GM12878 (cell line): ENCODE results near the gene MVP. TPM values are rescaled to one million over a fixed set of nuclear protein-coding genes. Genes with fewer than 3 reads are reported as not detected.

Experiments
- ATAC-seq: fragments of 200-7000 bp; cut with Tn5 transposase; 3 replicates; pipeline ENCODE4 v1.9.1; 2020; ENCODE audit warnings: mild to moderate bottlenecking, moderate library complexity
- BruUV-seq: library from RNA; stranded (reverse); fragments of 400-500 nt; replicated peaks from 2 replicates; lab custom pipeline; 2021; lab: Mats Ljungman, UMichigan
- CTCF ChIA-PET: fragments of 300-600 bp; sonication (Branson Sonifier 250); formaldehyde crosslinking; extraction: SDS; loops from one replicate; lab custom pipeline; 2021; ENCODE audit warnings: inconsistent platforms; lab: Yijun Ruan, JAX
- POLR2A ChIA-PET: fragments of 350-600 bp; formaldehyde crosslinking; extraction: SDS; loops from one replicate; lab custom pipeline; 2021; ENCODE audit warnings: inconsistent platforms; lab: Charles Lee
- RAD21 ChIA-PET: fragments of 300-600 bp; sonication (Branson Sonifier 250); formaldehyde crosslinking; loops from one replicate; lab custom pipeline; 2023; ENCODE audit warnings: antibody characterized with exemption; ENCODE audit not compliant: unreplicated experiment; lab: Charles Lee
- SMC1A ChIA-PET: fragments of 300-600 bp; sonication (Branson Sonifier 250); formaldehyde crosslinking; loops from one replicate; lab custom pipeline; 2023; ENCODE audit not compliant: unreplicated experiment, uncharacterized antibody; lab: Charles Lee
- DNase-seq: peaks from one replicate; pipeline ENCODE4 v3.0.0-alpha.2; 2011; ENCODE audit warnings: low read depth, low spot score
- FAIRE-seq: peaks from 3 replicates; lab custom pipeline; 2011; peaks lifted over from hg19 to GRCh38; lab: Jason Lieb, UNC
- H2AFZ ChIP-seq: 2 replicates; pipeline ENCODE4 v1.6.0; 2011; ENCODE audit warnings: low read depth, low read length, control low read depth; ENCODE audit not compliant: control insufficient read depth
- H3K27ac ChIP-seq: 2 replicates; pipeline ENCODE4 v1.5.1; 2011; ENCODE audit warnings: control low read depth; ENCODE audit not compliant: control insufficient read depth, insufficient read depth
- H3K27me3 ChIP-seq, 2 experiments: replicated peaks in 1 of 2; 2 replicates each; pipeline versions ENCODE4 v1.6.0 to v1.6.1; 2011; ENCODE audit warnings: low read length in 1 of 2; ENCODE audit not compliant: control insufficient read depth in 2 of 2, insufficient read depth in 2 of 2
- H3K36me3 ChIP-seq, 2 experiments: 2 replicates each; pipeline ENCODE4 v1.5.1; 2011; ENCODE audit warnings: low read length in 1 of 2; ENCODE audit not compliant: control insufficient read depth in 2 of 2, insufficient read depth in 2 of 2
- H3K4me1 ChIP-seq: 2 replicates; pipeline ENCODE4 v1.6.1; 2011; ENCODE audit warnings: mild to moderate bottlenecking, low read length, moderate library complexity, mixed read lengths; ENCODE audit not compliant: control insufficient read depth, insufficient read depth
- H3K4me2 ChIP-seq: 2 replicates; pipeline ENCODE4 v1.6.0; 2011; ENCODE audit warnings: control low read depth; ENCODE audit not compliant: control insufficient read depth, insufficient read depth
- H3K4me3 ChIP-seq: fragments of 200-600 bp; sonication (generic); 2 replicates; pipeline ENCODE4 v1.5.1; 2016
- H3K79me2 ChIP-seq: 2 replicates; pipeline ENCODE4 v1.6.0; 2011; ENCODE audit warnings: low read length; ENCODE audit not compliant: control insufficient read depth, insufficient read depth
- H3K9ac ChIP-seq: 2 replicates; pipeline ENCODE4 v1.8.0; 2011; ENCODE audit warnings: low read length, control low read depth, mixed read lengths; ENCODE audit not compliant: control insufficient read depth, insufficient read depth
- H3K9me3 ChIP-seq: replicated peaks from 3 replicates; pipeline ENCODE4 v1.5.1; 2011; ENCODE audit warnings: mild to moderate bottlenecking, low read length; ENCODE audit not compliant: control insufficient read depth, insufficient read depth
- H4K20me1 ChIP-seq: 2 replicates; pipeline ENCODE4 v1.6.0; 2011; ENCODE audit not compliant: control insufficient read depth, insufficient read depth
- BMI1 ChIP-seq: fragments of 450-650 bp; IDR thresholded peaks from 2 replicates; pipeline ENCODE4 v1.6.1; 2016; ENCODE audit warnings: mild to moderate bottlenecking, moderate library complexity, borderline replicate concordance
- HCFC1 ChIP-seq: fragments of 150-350 bp; IDR thresholded peaks from 2 replicates; pipeline ENCODE4 v1.6.1; 2014; ENCODE audit warnings: low read length
- NFXL1 ChIP-seq: fragments of 450-650 bp; IDR thresholded peaks from 2 replicates; pipeline ENCODE4 v1.6.1; 2017; ENCODE audit warnings: antibody characterized with exemption, mild to moderate bottlenecking, borderline replicate concordance
- SRF ChIP-seq, 2 experiments: IDR thresholded peaks; 2 replicates each; pipeline ENCODE4 v1.6.1; 2011; ENCODE audit warnings: low read depth in 2 of 2, low read length in 2 of 2, mild to moderate bottlenecking in 1 of 2, moderate library complexity in 1 of 2
- WGBS: methylation state at CpG from one replicate; pipeline ENCODE4 v1.1.6; 2016; ENCODE audit warnings: low lambda C conversion rate; ENCODE audit not compliant: insufficient replicate concordance, insufficient coverage; ENCODE audit errors: missing lambda C conversion rate; 5-methylcytosine and 5-hydroxymethylcytosine counted together
- in situ Hi-C: fragments of 300-500 bp; cut with MboI; formaldehyde crosslinking; loops from 9 replicates; pipeline ENCODE4 v1.14.3; 2018; ENCODE audit warnings: mixed read lengths
- intact Hi-C: fragments of 100-400 bp; cut with micrococcal nuclease; formaldehyde crosslinking; loops from one replicate; pipeline ENCODE4 v1.14.2; 2022; ENCODE audit not compliant: unreplicated experiment
- polyA plus RNA-seq, 11 experiments: library from polyadenylated mRNA; depleted of rRNA in 4 of 11; unstranded in 6 of 11; stranded (reverse) in 5 of 11; fragments of >200 nt; fragmentation: Nextera tagmentation in 4 of 11; fragmentation: Illumina TruSeq in 1 of 11; extraction: Ambion mirVana in 4 of 11; extraction: Trizol in 1 of 11; gene quantifications; 1 replicate in 1 of 11; 2 replicates in 10 of 11; pipeline versions ENCODE4 v1.2.1 to v1.2.3, GENCODE V29; 2011 to 2016; ENCODE audit warnings: inconsistent platforms in 2 of 11, missing spikeins in 2 of 11, low read depth in 1 of 11
- total RNA-seq, 4 experiments: library from RNA; depleted of rRNA in 3 of 4; stranded (reverse); fragments of >200 nt in 3 of 4; fragmentation: Illumina TruSeq in 1 of 4; extraction: Trizol in 1 of 4; gene quantifications; 2 replicates each; pipeline versions ENCODE4 v1.2.1 to v1.2.3, GENCODE V29; 2013 to 2021
- TF ChIP-seq, protein P1 (sequence below): IDR thresholded peaks from 2 replicates; pipeline ENCODE4 v1.6.1; 2012; ENCODE audit warnings: mild to moderate bottlenecking, low read depth, low read length

MVP gene
- total and polyA plus RNA-seq, 10 of the 15 experiments (the other 5 are each of a cell fraction or from before 2014, with no cell fraction given): 0.98 to 74.2 (median 54.7) TPM

GRCh38 chr16:29845656-29846055, 25.4 kb downstream of the MVP start:
- CTCF ChIA-PET: interaction anchor here (1.0 to 4.6 kb wide), 2 partner anchors 19 to 186 kb away, joined by 3 to 55 read pairs; no protein-coding TSS in a partner anchor
- no peak for FAIRE-seq
- H3K36me3 ChIP-seq: peaks cover 3 to 5% of the 10 kb centered on the region in 2 experiments; a peak in 3 of 4 replicates

More at GRCh38 chr16:29845656-29846055, 25.4 kb downstream of the MVP start:
- no peaks in the 10 kb centered on the region for H4K20me1 ChIP-seq
- intact Hi-C loops: no loop called here
- TF ChIP-seq, protein P1, sequence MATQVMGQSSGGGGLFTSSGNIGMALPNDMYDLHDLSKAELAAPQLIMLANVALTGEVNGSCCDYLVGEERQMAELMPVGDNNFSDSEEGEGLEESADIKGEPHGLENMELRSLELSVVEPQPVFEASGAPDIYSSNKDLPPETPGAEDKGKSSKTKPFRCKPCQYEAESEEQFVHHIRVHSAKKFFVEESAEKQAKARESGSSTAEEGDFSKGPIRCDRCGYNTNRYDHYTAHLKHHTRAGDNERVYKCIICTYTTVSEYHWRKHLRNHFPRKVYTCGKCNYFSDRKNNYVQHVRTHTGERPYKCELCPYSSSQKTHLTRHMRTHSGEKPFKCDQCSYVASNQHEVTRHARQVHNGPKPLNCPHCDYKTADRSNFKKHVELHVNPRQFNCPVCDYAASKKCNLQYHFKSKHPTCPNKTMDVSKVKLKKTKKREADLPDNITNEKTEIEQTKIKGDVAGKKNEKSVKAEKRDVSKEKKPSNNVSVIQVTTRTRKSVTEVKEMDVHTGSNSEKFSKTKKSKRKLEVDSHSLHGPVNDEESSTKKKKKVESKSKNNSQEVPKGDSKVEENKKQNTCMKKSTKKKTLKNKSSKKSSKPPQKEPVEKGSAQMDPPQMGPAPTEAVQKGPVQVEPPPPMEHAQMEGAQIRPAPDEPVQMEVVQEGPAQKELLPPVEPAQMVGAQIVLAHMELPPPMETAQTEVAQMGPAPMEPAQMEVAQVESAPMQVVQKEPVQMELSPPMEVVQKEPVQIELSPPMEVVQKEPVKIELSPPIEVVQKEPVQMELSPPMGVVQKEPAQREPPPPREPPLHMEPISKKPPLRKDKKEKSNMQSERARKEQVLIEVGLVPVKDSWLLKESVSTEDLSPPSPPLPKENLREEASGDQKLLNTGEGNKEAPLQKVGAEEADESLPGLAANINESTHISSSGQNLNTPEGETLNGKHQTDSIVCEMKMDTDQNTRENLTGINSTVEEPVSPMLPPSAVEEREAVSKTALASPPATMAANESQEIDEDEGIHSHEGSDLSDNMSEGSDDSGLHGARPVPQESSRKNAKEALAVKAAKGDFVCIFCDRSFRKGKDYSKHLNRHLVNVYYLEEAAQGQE: no peak
- TF ChIP-seq BMI1: no peak
- no peak for TF ChIP-seq NFXL1
- TF ChIP-seq SRF (IDR thresholded peaks at IDR 0.05; ENCODE audit: low read depth in 2 of 2, low read length in 2 of 2): no peak
- no peak for TF ChIP-seq HCFC1
- TF ChIP-seq, all 136 proteins: peak for 0
- BruUV-seq: no TSS peak
- H3K27me3 ChIP-seq: no peaks in the 10 kb centered on the region
- H3K27ac ChIP-seq: no peak overlapping the region
- H3K4me1 ChIP-seq: no peaks in the 10 kb centered on the region
- ChIA-PET POLR2A (interaction anchor here (0.5 to 1.0 kb wide), 2 partner anchors 34 to 117 kb away, joined by 3 read pairs; no protein-coding TSS in a partner anchor), SMC1A (no interaction called here), RAD21 (no interaction called here)
- in situ Hi-C loops: no loop called here
- no peak overlapping the region for H3K9ac ChIP-seq
- H3K4me3 ChIP-seq: no peak overlapping the region
- DNase-seq (no peak), ATAC-seq (no peak)
- 88% methylated on average over 18 of the region's 18 CpGs for WGBS
- H2AFZ ChIP-seq: no peak overlapping the region
- no peaks in the 10 kb centered on the region for H3K9me3 ChIP-seq
- no peak overlapping the region for H3K4me2 ChIP-seq
- H3K79me2 ChIP-seq: no peaks in the 10 kb centered on the region
